Mesendoderm (in vitro differentiated cells): ENCODE data around the gene OPCML.

ENCODE experiments used
- DNase-seq: peaks from one replicate; pipeline ENCODE4 v3.0.0; 2013
- H2AK5ac ChIP-seq: 2 replicates; pipeline ENCODE4 v1.6.1; 2013; ENCODE audit warnings: low read length, inconsistent platforms
- H2BK120ac ChIP-seq: 2 replicates; pipeline ENCODE4 v1.6.1; 2013; ENCODE audit warnings: low read depth, mild to moderate bottlenecking, low read length, moderate library complexity, mixed read lengths
- H2BK15ac ChIP-seq: replicated peaks from 2 replicates; pipeline ENCODE4 v1.6.1; 2013; ENCODE audit warnings: low read depth, mild to moderate bottlenecking, moderate library complexity
- H2BK5ac ChIP-seq: 2 replicates; pipeline ENCODE4 v1.6.1; 2013; ENCODE audit warnings: low read length, inconsistent platforms
- H3K18ac ChIP-seq: 2 replicates; pipeline ENCODE4 v1.6.1; 2013; ENCODE audit warnings: mild to moderate bottlenecking, low read length, mixed read lengths
- H3K23ac ChIP-seq: one replicate; pipeline ENCODE4 v1.6.1; 2013; ENCODE audit warnings: low read length
- H3K27ac ChIP-seq: 2 replicates; pipeline ENCODE4 v1.5.1; 2013; ENCODE audit warnings: low read depth, mild to moderate bottlenecking, inconsistent platforms, low read length, moderate library complexity
- H3K27me3 ChIP-seq: 2 replicates; pipeline ENCODE4 v1.6.1; 2013; ENCODE audit warnings: low read length, control low read depth, mild to moderate bottlenecking, inconsistent platforms; ENCODE audit not compliant: insufficient read depth, poor library complexity
- H3K36me3 ChIP-seq: 2 replicates; pipeline ENCODE4 v1.6.1; 2013; ENCODE audit warnings: low read length, inconsistent platforms; ENCODE audit not compliant: control insufficient read depth, insufficient read depth
- H3K4ac ChIP-seq: one replicate; pipeline ENCODE4 v1.6.1; 2013; ENCODE audit warnings: low read depth, mild to moderate bottlenecking, low read length, moderate library complexity
- H3K4me1 ChIP-seq: 2 replicates; pipeline ENCODE4 v1.6.1; 2013; ENCODE audit warnings: low read depth, low read length, inconsistent platforms; ENCODE audit not compliant: control insufficient read depth
- H3K4me2 ChIP-seq: 2 replicates; pipeline ENCODE4 v1.6.1; 2013; ENCODE audit warnings: low read length
- H3K4me3 ChIP-seq: 2 replicates; pipeline ENCODE4 v1.5.1; 2013; ENCODE audit warnings: mild to moderate bottlenecking, low read length
- H3K56ac ChIP-seq: one replicate; pipeline ENCODE4 v1.6.1; 2013; ENCODE audit warnings: low read length
- H3K79me1 ChIP-seq: 2 replicates; pipeline ENCODE4 v1.6.1; 2013; ENCODE audit warnings: low read length, inconsistent platforms
- H3K79me2 ChIP-seq: 2 replicates; pipeline ENCODE4 v1.6.1; 2013; ENCODE audit warnings: mild to moderate bottlenecking, low read length; ENCODE audit not compliant: control insufficient read depth, insufficient read depth
- H3K9ac ChIP-seq: 2 replicates; pipeline ENCODE4 v1.6.1; 2013; ENCODE audit warnings: low read length, inconsistent platforms
- H4K5ac ChIP-seq: one replicate; pipeline ENCODE4 v1.6.1; 2013; ENCODE audit warnings: low read length
- H4K8ac ChIP-seq: one replicate; pipeline ENCODE4 v1.6.1; 2013; ENCODE audit warnings: low read depth, mild to moderate bottlenecking, control low read depth, low read length, moderate library complexity
- WGBS: extraction: QIAGEN DNeasy Blood & Tissue Kit; methylation state at CpG from one replicate; pipeline ENCODE4 v1.1.7; 2013; ENCODE audit warnings: low lambda C conversion rate, missing lambda C conversion rate; ENCODE audit not compliant: insufficient coverage; ENCODE audit errors: extremely low coverage; 5-methylcytosine and 5-hydroxymethylcytosine counted together

Gene OPCML

DNA sequence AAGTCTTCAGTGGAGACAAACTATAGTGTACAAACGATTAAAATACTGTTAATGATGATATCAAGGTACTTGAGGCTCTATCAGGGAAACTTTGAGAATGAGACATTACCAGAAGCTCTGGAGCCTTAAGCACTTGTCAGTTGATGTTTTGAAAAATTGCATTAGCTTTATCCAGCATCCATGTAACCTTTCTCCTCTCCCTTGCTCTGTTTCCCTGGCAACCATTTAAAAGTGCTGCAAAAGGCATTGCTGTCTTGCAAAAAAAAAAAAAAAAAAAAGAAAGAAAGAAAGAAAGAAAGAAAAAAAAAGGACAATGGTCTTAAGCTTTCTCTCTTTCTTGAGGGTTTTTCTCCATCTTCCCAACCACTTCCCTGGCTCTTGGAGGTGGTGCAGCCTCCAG lies 787.0 kb downstream of the OPCML start:
- no peak overlapping the region for H2BK15ac ChIP-seq
- no peak overlapping the region for H3K4ac ChIP-seq
- H3K56ac ChIP-seq: no peak overlapping the region
- H3K9ac ChIP-seq: no peak overlapping the region
- no peak overlapping the region for H4K5ac ChIP-seq
- no peak for DNase-seq
- no peak overlapping the region for H2BK5ac ChIP-seq
- no peaks in the 10 kb centered on the region for H3K79me2 ChIP-seq
- H4K8ac ChIP-seq: no peak overlapping the region
- no peak overlapping the region for H2AK5ac ChIP-seq
- no peak overlapping the region for H3K4me2 ChIP-seq
- no peaks in the 10 kb centered on the region for H3K36me3 ChIP-seq
- no peak overlapping the region for H3K18ac ChIP-seq
- no peak overlapping the region for H3K23ac ChIP-seq
- no peaks in the 10 kb centered on the region for H3K79me1 ChIP-seq
- no peak overlapping the region for H3K27ac ChIP-seq
- no CpG with 5 or more reads among the region's 1 CpG for WGBS
- H3K4me3 ChIP-seq: no peak overlapping the region
- H3K27me3 ChIP-seq: no peaks in the 10 kb centered on the region
- no peak overlapping the region for H2BK120ac ChIP-seq
- peaks cover 2% of the 10 kb centered on the region for H3K4me1 ChIP-seq

GRCh38 chr11:132744771-132745170 lies 787.5 kb downstream of the OPCML start:
- Histone ChIP-seq H3K4me3 (no peak overlapping the region), H4K5ac (no peak overlapping the region), H2BK15ac (no peak overlapping the region), H3K56ac (no peak overlapping the region), H3K79me1 (no peaks in the 10 kb centered on the region), H4K8ac (no peak overlapping the region), H3K4me2 (no peak overlapping the region), H3K36me3 (no peaks in the 10 kb centered on the region), H3K23ac (no peak overlapping the region), H3K4me1 (peaks cover 2% of the 10 kb centered on the region), H3K27ac (no peak overlapping the region), H3K27me3 (no peaks in the 10 kb centered on the region), H3K79me2 (no peaks in the 10 kb centered on the region), H3K4ac (no peak overlapping the region), H2BK120ac (no peak overlapping the region), H2AK5ac (no peak overlapping the region), H2BK5ac (no peak overlapping the region), H3K9ac (no peak overlapping the region), H3K18ac (no peak overlapping the region)
- DNase-seq: peak; percentile 31
- whole genome bisulfite sequencing: no CpG with 5 or more reads among the region's 8 CpGs

DNA sequence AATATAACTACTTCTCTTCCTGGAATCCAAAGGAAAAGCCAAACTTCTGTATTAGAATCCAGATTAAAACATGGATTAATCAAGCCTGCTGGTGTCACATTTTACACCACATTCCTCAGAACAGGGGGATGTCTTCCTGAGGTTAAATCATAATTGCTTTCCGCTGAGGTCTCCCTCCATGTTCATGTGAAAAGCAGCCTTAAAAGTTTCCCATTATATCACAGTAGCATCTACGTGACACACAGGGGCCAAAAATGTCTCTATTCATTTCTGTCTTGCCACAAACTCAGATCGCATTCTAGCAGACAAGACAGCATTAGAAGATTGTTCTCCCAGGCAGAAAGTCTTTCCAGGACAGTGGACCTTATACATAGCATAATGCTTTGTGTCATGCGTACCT lies 788.7 kb downstream of the OPCML start:
- Histone ChIP-seq H4K5ac (no peak overlapping the region), H3K79me1 (no peaks in the 10 kb centered on the region), H3K4me3 (no peak overlapping the region), H2AK5ac (no peak overlapping the region), H3K27ac (no peak overlapping the region), H3K9ac (no peak overlapping the region), H4K8ac (no peak overlapping the region), H3K18ac (no peak overlapping the region), H3K23ac (peak overlapping the region; percentile 19), H3K36me3 (no peaks in the 10 kb centered on the region), H3K4me1 (peaks cover 2% of the 10 kb centered on the region), H2BK5ac (no peak overlapping the region), H3K4me2 (no peak overlapping the region), H3K27me3 (no peaks in the 10 kb centered on the region), H3K79me2 (no peaks in the 10 kb centered on the region), H2BK120ac (no peak overlapping the region), H2BK15ac (no peak overlapping the region), H3K56ac (no peak overlapping the region), H3K4ac (no peak overlapping the region)
- no CpG with 5 or more reads among the region's 4 CpGs for WGBS
- DNase-seq: no peak

DNA sequence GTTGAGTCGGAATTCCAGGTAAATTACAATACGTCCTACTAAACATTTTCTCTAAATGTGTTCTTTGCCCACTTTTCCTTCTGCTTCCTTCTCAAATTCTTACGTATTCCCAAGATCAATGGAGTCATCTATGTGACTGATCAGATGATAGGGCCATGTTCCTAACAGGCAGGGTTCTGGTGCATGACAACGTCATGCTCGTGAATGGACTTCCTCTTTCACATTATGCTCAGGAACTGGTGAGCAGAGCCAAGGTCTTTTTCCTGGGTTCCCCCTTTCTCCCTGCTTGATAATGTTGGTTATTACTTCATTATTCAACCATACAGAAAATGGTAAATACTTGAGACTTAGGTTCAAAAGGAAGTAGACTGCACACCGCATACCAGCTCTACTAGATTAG lies 789.4 kb downstream of the OPCML start:
- Histone ChIP-seq H3K79me1 (no peaks in the 10 kb centered on the region), H2BK15ac (no peak overlapping the region), H3K27ac (no peak overlapping the region), H3K4me1 (peaks cover 2% of the 10 kb centered on the region), H4K5ac (no peak overlapping the region), H3K27me3 (no peaks in the 10 kb centered on the region), H3K79me2 (no peaks in the 10 kb centered on the region), H3K4ac (no peak overlapping the region), H3K4me2 (no peak overlapping the region), H3K36me3 (no peaks in the 10 kb centered on the region), H3K23ac (no peak overlapping the region), H2BK120ac (no peak overlapping the region), H2AK5ac (no peak overlapping the region), H2BK5ac (no peak overlapping the region), H3K18ac (no peak overlapping the region), H4K8ac (no peak overlapping the region), H3K9ac (no peak overlapping the region), H3K56ac (no peak overlapping the region), H3K4me3 (no peak overlapping the region)
- DNase-seq: no peak
- WGBS: no CpG with 5 or more reads among the region's 6 CpGs

DNA sequence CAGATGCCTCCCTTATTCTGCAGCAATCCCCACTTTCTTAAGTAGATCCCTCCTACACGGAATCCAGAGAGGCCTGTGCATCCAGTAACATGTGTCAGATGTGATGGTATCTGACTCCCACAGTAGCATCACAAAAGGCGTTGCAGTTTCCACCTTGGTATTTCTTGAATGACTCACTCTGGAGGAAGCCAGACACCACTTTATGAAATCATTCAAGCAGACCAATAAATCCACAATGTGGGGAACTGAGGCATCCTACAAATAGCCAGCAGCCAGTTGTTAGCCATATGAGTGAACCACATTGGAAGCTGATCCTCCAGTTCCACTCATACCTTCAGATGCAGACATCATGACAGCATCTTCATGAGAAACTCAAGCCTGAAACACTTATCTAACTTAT lies 798.1 kb downstream of the OPCML start:
- no peak overlapping the region for H3K4me3 ChIP-seq
- no peak overlapping the region for H2BK120ac ChIP-seq
- no peaks in the 10 kb centered on the region for H3K27me3 ChIP-seq
- H3K18ac ChIP-seq: no peak overlapping the region
- H2AK5ac ChIP-seq: no peak overlapping the region
- H2BK5ac ChIP-seq: no peak overlapping the region
- no peaks in the 10 kb centered on the region for H3K79me2 ChIP-seq
- H3K4me1 ChIP-seq: no peaks in the 10 kb centered on the region
- no peak overlapping the region for H3K4ac ChIP-seq
- DNase-seq: peak; percentile 18
- H2BK15ac ChIP-seq: no peak overlapping the region
- no peak overlapping the region for H3K9ac ChIP-seq
- H3K27ac ChIP-seq: no peak overlapping the region
- no peaks in the 10 kb centered on the region for H3K36me3 ChIP-seq
- no peak overlapping the region for H3K4me2 ChIP-seq
- no peak overlapping the region for H3K56ac ChIP-seq
- no CpG with 5 or more reads among the region's 2 CpGs for WGBS
- no peak overlapping the region for H4K8ac ChIP-seq
- no peak overlapping the region for H3K23ac ChIP-seq
- H4K5ac ChIP-seq: no peak overlapping the region
- H3K79me1 ChIP-seq: no peaks in the 10 kb centered on the region

GRCh38 chr11:132728026-132728425 lies 804.3 kb downstream of the OPCML start:
- no peak overlapping the region for H2BK120ac ChIP-seq
- no peak overlapping the region for H2BK15ac ChIP-seq
- H4K5ac ChIP-seq: no peak overlapping the region
- H3K56ac ChIP-seq: no peak overlapping the region
- H3K9ac ChIP-seq: no peak overlapping the region
- no peak overlapping the region for H3K4me3 ChIP-seq
- no peak overlapping the region for H2BK5ac ChIP-seq
- no peak overlapping the region for H3K18ac ChIP-seq
- H4K8ac ChIP-seq: no peak overlapping the region
- no peaks in the 10 kb centered on the region for H3K27me3 ChIP-seq
- H3K4me1 ChIP-seq: no peaks in the 10 kb centered on the region
- H3K79me2 ChIP-seq: no peaks in the 10 kb centered on the region
- H2AK5ac ChIP-seq: no peak overlapping the region
- H3K23ac ChIP-seq: no peak overlapping the region
- no peak overlapping the region for H3K4ac ChIP-seq
- DNase-seq: no peak
- no peak overlapping the region for H3K4me2 ChIP-seq
- WGBS: no CpG with 5 or more reads among the region's 14 CpGs
- no peaks in the 10 kb centered on the region for H3K79me1 ChIP-seq
- no peak overlapping the region for H3K27ac ChIP-seq
- H3K36me3 ChIP-seq: no peaks in the 10 kb centered on the region
